ENCODE results near the gene AP4S1.
"Not testable (repeated sequence)": the region's sequence is repeated elsewhere in the genome, so short reads cannot be mapped to it uniquely, and the experiment has no call there.

Gene AP4S1, protein sequence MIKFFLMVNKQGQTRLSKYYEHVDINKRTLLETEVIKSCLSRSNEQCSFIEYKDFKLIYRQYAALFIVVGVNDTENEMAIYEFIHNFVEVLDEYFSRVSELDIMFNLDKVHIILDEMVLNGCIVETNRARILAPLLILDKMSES

DNA sequence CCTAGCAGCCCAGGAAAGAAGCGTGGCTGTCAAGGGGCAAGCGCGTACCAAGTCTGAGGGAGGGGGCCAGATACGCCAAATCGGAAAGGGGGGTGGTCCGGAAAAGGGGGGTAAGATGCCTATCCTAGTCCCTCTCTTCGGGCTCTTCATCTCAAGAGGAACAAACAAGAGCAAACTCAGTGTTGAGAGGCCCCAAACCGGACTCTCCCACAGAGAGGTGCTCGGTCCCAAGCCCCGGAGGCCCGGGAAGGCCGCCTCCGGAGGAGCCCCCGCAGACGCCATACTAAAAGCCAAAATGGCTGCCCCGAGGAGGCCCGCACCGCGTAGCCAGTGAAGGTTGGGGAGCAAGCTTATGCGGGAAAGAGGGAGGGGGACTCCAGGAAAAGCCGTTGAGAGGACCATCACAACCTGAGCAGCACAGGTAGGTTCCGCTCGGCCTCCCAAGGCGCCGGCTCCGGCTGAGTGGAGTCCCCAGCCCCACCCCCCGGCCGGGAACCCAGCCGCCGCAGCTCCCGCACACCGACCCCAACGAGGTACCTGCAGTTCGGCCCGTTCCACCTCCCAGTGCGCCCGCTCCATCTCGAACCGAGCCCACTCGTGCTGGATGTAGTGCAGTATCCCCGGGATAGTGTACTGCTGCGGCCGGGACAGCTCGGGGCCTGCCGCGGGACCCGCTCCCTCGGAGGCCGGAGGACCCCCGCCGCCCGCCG lies at the start of gene AP4S1:
AP4S1 (plus strand) TSS at position 283 of the 710 bp plus-strand sequence. CDS start 40,548 bp downstream, outside the sequence.
- DNase-seq (ENCODE audit: low read depth): peak; percentile 19
- H3K4me3 ChIP-seq (replicated peaks; ENCODE audit: low read depth, low read length): peak within 1 kb of the TSS; percentile 81
- TF ChIP-seq CTCF (IDR thresholded peaks at IDR 0.05; ENCODE audit: low read length, missing control alignments): no peak

GRCh38 chr14:30977752-30978151 lies 47.7 kb upstream of the AP4S1 start:
- TF ChIP-seq CTCF (IDR thresholded peaks at IDR 0.05; ENCODE audit: low read length, missing control alignments): no peak
- DNase-seq (ENCODE audit: low read depth): no peak
- no peak overlapping the region for H3K4me3 ChIP-seq (replicated peaks; ENCODE audit: low read depth, low read length)

- H3K4me3 ChIP-seq (replicated peaks; ENCODE audit: low read depth, low read length): not testable (repeated sequence)
- TF ChIP-seq CTCF (IDR thresholded peaks at IDR 0.05; ENCODE audit: low read length, missing control alignments): peak; percentile 58
- DNase-seq (ENCODE audit: low read depth): peak; percentile 87
These were observed 45.2 kb upstream of the AP4S1 start for GRCh38 chr14:30980106-30980704.

DNA sequence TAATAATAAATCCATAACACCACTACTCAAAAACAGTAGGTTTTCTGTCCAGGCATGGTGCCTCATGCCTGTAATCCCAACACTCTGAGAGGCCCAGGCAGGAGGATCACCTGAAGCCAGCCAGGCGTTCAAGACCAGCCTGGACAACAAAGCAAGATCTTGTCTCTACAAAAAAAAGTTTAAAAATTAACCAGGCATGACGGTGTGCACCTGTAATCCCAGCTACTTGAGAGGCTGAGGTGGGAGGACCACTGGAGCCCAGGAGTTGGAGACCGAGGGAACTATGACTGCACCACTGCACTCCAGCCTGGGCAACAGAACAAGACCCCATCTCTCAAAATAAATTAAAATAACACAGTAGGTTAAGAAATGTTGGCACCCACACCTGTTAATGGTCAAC lies 44.5 kb upstream of the AP4S1 start:
- TF ChIP-seq CTCF (IDR thresholded peaks at IDR 0.05; ENCODE audit: low read length, missing control alignments): no peak
- H3K4me3 ChIP-seq (replicated peaks; ENCODE audit: low read depth, low read length): no peak overlapping the region
- DNase-seq (ENCODE audit: low read depth): no peak

- no peak overlapping the region for H3K4me3 ChIP-seq (replicated peaks; ENCODE audit: low read depth, low read length)
- DNase-seq (ENCODE audit: low read depth): no peak
- no peak for TF ChIP-seq CTCF (IDR thresholded peaks at IDR 0.05; ENCODE audit: low read length, missing control alignments)
These were observed 42.9 kb upstream of the AP4S1 start for GRCh38 chr14:30982533-30982932.

DNA sequence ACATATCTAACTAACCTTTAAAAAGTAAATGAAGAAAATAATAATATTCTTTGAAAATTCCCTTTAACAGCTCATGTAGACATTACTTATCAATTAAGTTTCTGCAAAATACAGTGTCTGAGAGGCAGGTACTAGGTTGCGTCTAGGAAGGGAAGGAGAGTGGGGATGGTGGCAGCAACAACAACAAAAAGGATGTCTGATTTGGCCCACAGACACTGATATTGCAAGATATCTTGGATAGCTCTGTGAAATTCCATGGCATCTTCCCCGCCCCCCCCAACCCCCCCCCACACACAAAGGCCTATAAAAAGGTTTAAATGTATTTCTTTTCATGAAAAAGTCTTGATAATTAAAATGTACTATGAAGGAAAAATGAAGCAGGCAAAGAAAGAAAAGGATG lies 41.6 kb upstream of the AP4S1 start:
- no peak for DNase-seq (ENCODE audit: low read depth)
- no peak for TF ChIP-seq CTCF (IDR thresholded peaks at IDR 0.05; ENCODE audit: low read length, missing control alignments)
- no peak overlapping the region for H3K4me3 ChIP-seq (replicated peaks; ENCODE audit: low read depth, low read length)
